BJ (cell line): Measurements from ENCODE around the gene WDR20. TPM values are rescaled to one million over a fixed set of nuclear protein-coding genes. Genes with fewer than 3 reads are reported as not detected.

Source experiments
- CTCF ChIA-PET: fragments of 350-600 bp; formaldehyde crosslinking; extraction: SDS; loops from one replicate; lab custom pipeline; 2021; ENCODE audit warnings: antibody characterized with exemption, inconsistent platforms; lab: Yijun Ruan, JAX
- POLR2A ChIA-PET: fragments of 300-600 bp; sonication (Branson Sonifier 250); formaldehyde crosslinking; extraction: SDS; loops from one replicate; lab custom pipeline; 2021; ENCODE audit warnings: antibody characterized with exemption; lab: Charles Lee
- DNase-seq: peaks from one replicate; pipeline ENCODE4 v3.0.0-alpha.2; 2011; ENCODE audit warnings: low read depth
- H3K27me3 ChIP-seq: 2 replicates; pipeline ENCODE4 v1.6.0; 2011; ENCODE audit warnings: low read length; ENCODE audit not compliant: control insufficient read depth, insufficient read depth
- H3K36me3 ChIP-seq: 2 replicates; pipeline ENCODE4 v1.5.1; 2011; ENCODE audit warnings: low read length; ENCODE audit not compliant: control insufficient read depth, insufficient read depth
- H3K4me3 ChIP-seq: 2 replicates; pipeline ENCODE4 v1.5.1; 2011; ENCODE audit warnings: low read depth, mild to moderate bottlenecking, control low read depth, low read length
- CTCF ChIP-seq: IDR thresholded peaks from 2 replicates; pipeline ENCODE4 v1.5.1; 2011; ENCODE audit warnings: low read depth, mild to moderate bottlenecking, control low read depth, inconsistent platforms, low read length, moderate library complexity; ENCODE audit not compliant: insufficient read depth
- polyA minus RNA-seq: library from RNA; depleted of rRNA, polyadenylated mRNA; stranded (reverse); fragments of >200 nt; gene quantifications from 2 replicates; pipeline ENCODE4 v1.2.3, GENCODE V29; 2011; rRNA and poly(A)+ RNA removed
- polyA plus RNA-seq: library from polyadenylated mRNA; depleted of rRNA; stranded (reverse); fragments of >200 nt; gene quantifications from 2 replicates; pipeline ENCODE4 v1.2.3, GENCODE V29; 2011; rRNA removed

The WDR20 gene
- polyA plus RNA-seq (18.3 TPM in 2 replicates), polyA minus RNA-seq (22.9 and 34.4 TPM in 2 replicates)

GRCh38 chr14:102139286-102140026 lies at the start of gene WDR20:
Gene WDR20 (plus strand): TSS chr14:102139897. CDS start chr14:102139924, 27 bp downstream.
- POLR2A ChIA-PET = no interaction called here
- Histone ChIP-seq H3K4me3 (peak within 1 kb of the TSS; percentile 99), H3K36me3 (no peaks in the 10 kb centered on the region), H3K27me3 (no peaks in the 10 kb centered on the region)
- peak; percentile 76 for DNase-seq
- no peak for TF ChIP-seq CTCF
- CTCF ChIA-PET = interaction anchor here (0.8 kb wide), 1 partner anchor 175 kb away, joined by 3 read pairs; no protein-coding TSS in a partner anchor

DNA sequence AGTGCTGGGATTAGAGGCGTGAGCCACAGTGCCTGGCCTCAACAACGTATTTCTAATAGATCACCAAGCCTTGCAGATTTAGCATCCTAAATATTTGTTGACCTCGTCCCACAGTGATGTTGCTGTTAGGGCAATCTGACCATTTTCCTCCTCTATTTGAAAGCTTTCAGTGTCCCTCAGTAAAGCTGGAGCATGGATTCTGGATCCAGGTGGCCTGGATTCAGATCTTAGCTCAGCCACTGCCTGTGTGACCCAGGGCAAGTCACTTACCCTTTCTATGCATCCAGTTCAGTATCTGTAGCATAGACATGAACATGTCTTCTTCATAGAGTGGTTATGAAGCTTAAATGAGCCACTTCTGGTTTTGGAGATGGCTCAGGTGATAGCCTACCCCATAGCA lies 49.0 kb upstream of the WDR20 start:
- DNase-seq = no peak
- Histone ChIP-seq H3K36me3 (no peaks in the 10 kb centered on the region), H3K27me3 (no peaks in the 10 kb centered on the region), H3K4me3 (no peak overlapping the region)
- POLR2A ChIA-PET = no interaction called here
- CTCF ChIA-PET = no interaction called here
- no peak for TF ChIP-seq CTCF

- ChIA-PET CTCF (interaction anchor here (1.8 kb wide), 1 partner anchor 132 kb away, joined by 3 read pairs; no protein-coding TSS in a partner anchor), POLR2A (no interaction called here)
- no peak overlapping the region for H3K4me3 ChIP-seq
- H3K36me3 ChIP-seq = no peaks in the 10 kb centered on the region
- TF ChIP-seq CTCF = no peak
- no peaks in the 10 kb centered on the region for H3K27me3 ChIP-seq
- DNase-seq = no peak
Observed at GRCh38 chr14:102092806-102093205, 46.9 kb upstream of the WDR20 start.

GRCh38 chr14:102094101-102094500 lies 45.6 kb upstream of the WDR20 start:
- no peak for DNase-seq
- H3K36me3 ChIP-seq = no peaks in the 10 kb centered on the region
- POLR2A ChIA-PET = interaction anchor here (0.5 kb wide), 1 partner anchor 31 kb away, joined by 3 read pairs; no protein-coding TSS in a partner anchor
- H3K4me3 ChIP-seq = no peak overlapping the region
- CTCF ChIA-PET = no interaction called here
- H3K27me3 ChIP-seq = no peaks in the 10 kb centered on the region
- TF ChIP-seq CTCF = no peak

DNA sequence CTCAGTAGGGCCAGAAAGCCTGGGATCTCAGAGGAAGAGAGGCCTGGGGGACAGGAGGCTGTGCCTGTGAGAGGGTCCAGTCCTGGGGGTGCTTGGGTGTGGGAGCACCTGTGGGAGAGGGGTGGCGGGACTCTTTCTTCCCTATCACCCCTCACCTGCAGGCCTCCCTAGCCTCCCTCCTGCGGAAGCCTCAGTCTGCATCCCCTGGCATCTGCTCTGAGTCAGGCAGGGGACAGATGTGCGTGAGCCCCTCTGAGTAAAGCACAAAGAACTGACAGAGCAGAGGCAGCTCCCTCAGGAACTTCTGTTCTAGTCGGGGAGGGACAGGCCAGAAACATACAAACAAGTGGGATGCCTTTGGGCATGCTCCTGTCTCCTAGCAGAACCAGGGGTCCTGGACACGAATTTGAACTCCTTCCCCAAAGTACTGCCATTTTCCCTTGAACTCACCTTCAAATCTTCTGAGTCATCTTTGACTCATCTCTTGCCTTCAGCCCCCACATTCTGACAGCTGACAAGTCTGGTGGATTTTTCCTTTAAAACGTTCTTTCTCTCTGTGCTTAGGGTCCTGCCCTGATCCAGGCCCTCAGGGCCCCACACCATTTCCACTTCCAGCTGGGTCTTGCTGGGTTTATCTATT lies 44.3 kb upstream of the WDR20 start:
- Histone ChIP-seq H3K36me3 (no peaks in the 10 kb centered on the region), H3K27me3 (no peaks in the 10 kb centered on the region), H3K4me3 (no peak overlapping the region)
- ChIA-PET POLR2A (no interaction called here), CTCF (interaction anchor here (0.5 to 6.1 kb wide), 17 partner anchors 7 to 484 kb away, joined by 3 to 39 read pairs (median 6); no protein-coding TSS in a partner anchor)
- no peak for TF ChIP-seq CTCF
- DNase-seq = no peak
